Spleen (tissue), 11 donors: ENCODE results near the gene HAL. TPM values are rescaled to one million over a fixed set of nuclear protein-coding genes. Genes with fewer than 3 reads are reported as not detected.

Experiments
- DNase-seq: peaks from one replicate; pipeline ENCODE4 v3.0.0-alpha.2; 2020
- H3K27ac ChIP-seq, 8 donors: fragments of 200-600 bp; sonication (generic) in 7 of 8; 1 replicate in 4 of 8; 2 replicates in 4 of 8; pipeline versions ENCODE4 v1.5.0 to v1.8.0; 2016 to 2021; ENCODE audit warnings: inconsistent platforms in 4 of 8, mild to moderate bottlenecking in 4 of 8, moderate library complexity in 1 of 8
- H3K27me3 ChIP-seq, 7 donors: fragments of 200-600 bp; sonication (generic) in 6 of 7; replicated peaks in 1 of 7; 1 replicate in 4 of 7; 2 replicates in 3 of 7; pipeline versions ENCODE4 v1.5.0 to v1.8.0; 2016 to 2021; ENCODE audit warnings: inconsistent platforms in 3 of 7, mild to moderate bottlenecking in 1 of 7
- H3K36me3 ChIP-seq, 6 donors: fragments of 200-600 bp; sonication (generic) in 5 of 6; 1 replicate in 4 of 6; 2 replicates in 2 of 6; pipeline versions ENCODE4 v1.5.0 to v1.8.0; 2016 to 2021; ENCODE audit warnings: inconsistent platforms in 2 of 6
- H3K4me1 ChIP-seq, 6 donors: fragments of 200-600 bp; sonication (generic) in 5 of 6; 1 replicate in 3 of 6; 2 replicates in 3 of 6; pipeline versions ENCODE4 v1.5.0 to v1.8.0; 2016 to 2021; ENCODE audit warnings: inconsistent platforms in 3 of 6
- H3K4me3 ChIP-seq, 8 donors: fragments of 200-600 bp; sonication (generic) in 7 of 8; 1 replicate in 4 of 8; 2 replicates in 4 of 8; pipeline versions ENCODE4 v1.5.0 to v1.8.0; 2016 to 2021; ENCODE audit warnings: inconsistent platforms in 4 of 8, mild to moderate bottlenecking in 4 of 8, moderate library complexity in 2 of 8
- H3K9me3 ChIP-seq, 8 donors: fragments of 200-600 bp; sonication (generic) in 7 of 8; 1 replicate in 4 of 8; 2 replicates in 4 of 8; pipeline versions ENCODE4 v1.5.0 to v1.8.0; 2016 to 2021; ENCODE audit warnings: inconsistent platforms in 4 of 8
- POLR2A ChIP-seq, 3 donors: fragments of 450-650 bp; IDR thresholded peaks; one replicate each; pipeline ENCODE4 v1.5.1; 2017; ENCODE audit warnings: antibody characterized with exemption in 3 of 3, mild to moderate bottlenecking in 1 of 3
- POLR2AphosphoS5 ChIP-seq, 3 donors: sonication (generic); formaldehyde crosslinking; IDR thresholded peaks; one replicate each; pipeline ENCODE4 v1.5.1; 2017; ENCODE audit warnings: antibody characterized with exemption in 3 of 3
- WGBS, 5 donors: extraction: QIAGEN DNeasy Blood & Tissue Kit in 3 of 5; methylation state at CpG; one replicate each; pipeline versions ENCODE4 v1.1.5 to v1.1.7; 2013 to 2018; 5-methylcytosine and 5-hydroxymethylcytosine counted together
- intact Hi-C: fragments of 100-400 bp; cut with DNase I; formaldehyde crosslinking; loops from one replicate; pipeline ENCODE4 v1.15.0; 2023; ENCODE audit warnings: low total_unique reads
- polyA plus RNA-seq, 3 donors: library from polyadenylated mRNA; stranded (reverse); fragments of 200-250 nt; gene quantifications; one replicate each; pipeline ENCODE4 v1.2.1, GENCODE V29; 2013
- total RNA-seq, 7 donors: library from RNA; depleted of rRNA in 3 of 7; stranded (reverse); fragments of >200 nt in 3 of 7; fragmentation: NEBNext Ultra II Directional in 4 of 7; extraction: Animal tissue kit (Norgen Biotek cat#: 25700) in 4 of 7; gene quantifications; one replicate each; pipeline versions ENCODE4 v1.1.0 to v1.2.1, GENCODE V29; 2016 to 2021
- TF ChIP-seq, protein P1 (sequence below), 11 experiments: fragments of 200-600 bp in 7 of 11; fragments of 450-650 bp in 4 of 11; sonication (generic) in 4 of 11; IDR thresholded peaks in 8 of 11; conservative IDR thresholded peaks in 3 of 11; 1 replicate in 7 of 11; 2 replicates in 4 of 11; pipeline versions ENCODE4 v1.4.0 to v1.8.0; 2016 to 2021; ENCODE audit warnings: antibody characterized with exemption in 11 of 11, inconsistent platforms in 4 of 11, mild to moderate bottlenecking in 1 of 11
- donor health status: healthy with polysubstance abuse.
- donor health status: DM: no; HTN: no; CAD: no; lungs with moderate emphysema.
- donor health status: DM: no; HTN: no; CAD: no.
- donor health status: Bipolar disorder and iron deficiency.
- donor health status: healthy.
- donor health status: DM: no; HTN: no; CAD: no.
- donor health status: DM: yes; HTN: yes; CAD: no.

The HAL gene
- total and polyA plus RNA-seq, 10 donors: 0.24 to 27.3 (median 9.4) TPM

DNA sequence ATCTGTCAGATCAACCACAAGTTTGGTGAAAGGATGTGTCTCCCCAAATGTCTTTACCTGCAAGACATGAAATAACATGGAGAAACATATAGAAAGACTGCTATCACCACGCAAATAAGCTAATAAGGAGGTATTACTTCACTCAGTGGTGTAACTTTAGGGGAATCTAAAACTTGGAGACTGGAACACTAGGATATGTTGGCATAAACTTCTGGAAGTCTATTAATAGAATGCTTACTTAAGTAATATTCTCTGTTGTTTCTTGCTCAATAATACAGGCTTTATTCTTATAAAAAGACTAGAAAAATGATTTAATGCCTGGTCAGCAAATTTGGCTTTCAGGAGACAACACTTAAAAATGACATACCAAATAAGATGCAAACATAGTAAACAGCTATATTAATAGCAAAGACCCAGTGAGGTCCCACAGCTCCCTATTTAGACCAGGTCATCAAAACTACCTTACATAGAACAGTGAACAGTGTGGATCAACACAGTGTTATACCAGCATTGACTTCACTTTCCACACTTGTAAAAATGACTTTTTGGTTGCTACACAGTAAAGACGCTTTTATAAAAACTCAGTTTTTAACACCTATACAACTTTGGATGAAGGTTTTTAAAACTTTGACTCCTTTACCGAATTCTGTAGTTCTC is 18.9 kb upstream of the HAL start:
- Histone ChIP-seq H3K4me3 (no peak overlapping the region), H3K36me3 (peaks cover 0 to 100% (median 84%) of the 10 kb centered on the region in 6 donors), H3K4me1 (peaks cover 0 to 5% (median 4%) of the 10 kb centered on the region in 6 donors), H3K27ac (no peak overlapping the region), H3K27me3 (no peaks in the 10 kb centered on the region), H3K9me3 (no peaks in the 10 kb centered on the region)
- no peak for DNase-seq
- TF ChIP-seq POLR2AphosphoS5 (IDR thresholded peaks at IDR 0.05): no peak
- no peak for TF ChIP-seq POLR2A (IDR thresholded peaks at IDR 0.05)
- TF ChIP-seq, protein P1, sequence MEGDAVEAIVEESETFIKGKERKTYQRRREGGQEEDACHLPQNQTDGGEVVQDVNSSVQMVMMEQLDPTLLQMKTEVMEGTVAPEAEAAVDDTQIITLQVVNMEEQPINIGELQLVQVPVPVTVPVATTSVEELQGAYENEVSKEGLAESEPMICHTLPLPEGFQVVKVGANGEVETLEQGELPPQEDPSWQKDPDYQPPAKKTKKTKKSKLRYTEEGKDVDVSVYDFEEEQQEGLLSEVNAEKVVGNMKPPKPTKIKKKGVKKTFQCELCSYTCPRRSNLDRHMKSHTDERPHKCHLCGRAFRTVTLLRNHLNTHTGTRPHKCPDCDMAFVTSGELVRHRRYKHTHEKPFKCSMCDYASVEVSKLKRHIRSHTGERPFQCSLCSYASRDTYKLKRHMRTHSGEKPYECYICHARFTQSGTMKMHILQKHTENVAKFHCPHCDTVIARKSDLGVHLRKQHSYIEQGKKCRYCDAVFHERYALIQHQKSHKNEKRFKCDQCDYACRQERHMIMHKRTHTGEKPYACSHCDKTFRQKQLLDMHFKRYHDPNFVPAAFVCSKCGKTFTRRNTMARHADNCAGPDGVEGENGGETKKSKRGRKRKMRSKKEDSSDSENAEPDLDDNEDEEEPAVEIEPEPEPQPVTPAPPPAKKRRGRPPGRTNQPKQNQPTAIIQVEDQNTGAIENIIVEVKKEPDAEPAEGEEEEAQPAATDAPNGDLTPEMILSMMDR (IDR thresholded peaks at IDR 0.05 in 8 of 11, conservative IDR thresholded peaks at IDR 0.05 in 3 of 11): no peak
- WGBS, 5 donors: 90 to 96% (median 94%) methylated on average over 3 of the region's 3 CpGs
- intact Hi-C loops: no loop called here

DNA sequence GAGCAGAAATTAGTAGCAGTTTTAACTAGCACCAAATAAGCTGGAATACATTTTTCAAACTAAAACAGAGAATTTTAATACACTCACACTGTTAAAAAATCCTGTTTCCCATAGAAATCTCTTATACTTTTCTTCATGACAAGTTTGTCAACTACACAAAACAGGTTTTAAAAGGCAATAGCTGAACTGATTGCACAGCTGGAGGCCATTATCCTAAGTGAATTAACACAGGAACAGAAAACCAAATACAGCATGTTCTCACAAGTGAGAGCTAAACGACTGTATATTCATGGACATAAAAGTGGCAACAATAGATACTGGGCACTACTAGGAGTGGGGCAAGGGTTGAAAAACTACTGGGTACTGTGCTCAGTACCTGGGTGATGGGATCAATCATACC is 11.6 kb upstream of the HAL start:
- intact Hi-C loops: no loop called here
- no peak for DNase-seq
- Histone ChIP-seq H3K27me3 (no peaks in the 10 kb centered on the region), H3K36me3 (peaks cover 0 to 100% (median 90%) of the 10 kb centered on the region in 6 donors), H3K4me1 (no peaks in the 10 kb centered on the region), H3K4me3 (no peak overlapping the region), H3K27ac (no peak overlapping the region), H3K9me3 (no peaks in the 10 kb centered on the region)
- 71 to 83% (median 78%) methylated on average over 1 of the region's 1 CpG for WGBS, 5 donors
- no peak for TF ChIP-seq POLR2AphosphoS5 (IDR thresholded peaks at IDR 0.05)
- TF ChIP-seq POLR2A (IDR thresholded peaks at IDR 0.05): no peak
- TF ChIP-seq, protein P1 (IDR thresholded peaks at IDR 0.05 in 8 of 11, conservative IDR thresholded peaks at IDR 0.05 in 3 of 11): no peak

DNA sequence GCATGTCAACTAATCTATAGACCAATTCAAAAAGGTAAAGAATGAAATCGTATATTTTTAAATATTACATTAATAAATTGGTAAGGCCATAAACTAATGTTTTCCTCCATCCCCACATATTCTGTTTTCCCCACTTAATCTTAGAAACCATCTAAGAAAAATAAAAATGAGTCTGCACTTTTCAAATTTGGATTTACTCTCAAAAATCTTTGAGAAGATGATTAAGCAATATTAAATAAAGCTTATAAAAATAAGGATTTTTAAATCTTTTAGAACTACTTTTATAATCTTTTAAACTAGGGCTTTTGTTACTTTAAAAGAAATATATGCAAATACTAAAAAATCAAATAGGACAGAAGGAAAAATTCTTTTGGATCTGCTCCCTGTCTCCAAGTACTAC is 10.6 kb upstream of the HAL start:
- no peaks in the 10 kb centered on the region for H3K4me1 ChIP-seq
- peaks cover 0 to 100% (median 90%) of the 10 kb centered on the region in 6 donors for H3K36me3 ChIP-seq
- H3K27ac ChIP-seq: no peak overlapping the region
- no peaks in the 10 kb centered on the region for H3K27me3 ChIP-seq
- WGBS, 5 donors: 91 to 97% (median 95%) methylated on average over 1 of the region's 1 CpG
- TF ChIP-seq POLR2AphosphoS5 (IDR thresholded peaks at IDR 0.05) (no peak), POLR2A (IDR thresholded peaks at IDR 0.05) (no peak)
- TF ChIP-seq, protein P1 (IDR thresholded peaks at IDR 0.05 in 8 of 11, conservative IDR thresholded peaks at IDR 0.05 in 3 of 11): no peak
- intact Hi-C loops: no loop called here
- no peak for DNase-seq
- H3K9me3 ChIP-seq: no peaks in the 10 kb centered on the region
- H3K4me3 ChIP-seq: no peak overlapping the region

DNA sequence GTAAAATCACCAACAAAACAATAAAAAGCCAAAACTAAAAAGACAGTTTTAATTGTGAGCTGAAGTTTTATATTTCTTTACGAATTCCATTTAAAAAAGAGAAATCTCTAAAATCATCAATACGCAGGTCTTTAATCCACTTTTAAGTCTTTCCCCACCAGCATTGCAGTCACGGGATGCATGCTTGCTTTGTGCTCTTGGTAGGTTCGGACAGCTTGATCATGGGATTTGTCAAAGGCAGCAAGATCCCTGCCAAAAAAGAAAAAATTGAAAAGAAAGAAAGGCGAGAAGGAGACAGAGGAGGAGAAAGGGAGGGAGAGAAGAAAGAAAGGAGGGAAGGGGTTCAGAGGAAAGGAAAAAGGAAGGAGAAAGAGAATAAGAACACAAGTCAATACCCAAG is 4.7 kb upstream of the HAL start:
- TF ChIP-seq POLR2A (IDR thresholded peaks at IDR 0.05): no peak
- H3K27me3 ChIP-seq: no peaks in the 10 kb centered on the region
- intact Hi-C loops: loop anchor here (5.0 kb wide), 1 partner anchor 79 kb away; no protein-coding TSS in a partner anchor
- no peak for DNase-seq
- H3K4me3 ChIP-seq: no peak overlapping the region
- H3K27ac ChIP-seq: no peak overlapping the region
- H3K4me1 ChIP-seq: peaks cover 0 to 20% (median 6%) of the 10 kb centered on the region in 6 donors
- H3K9me3 ChIP-seq: no peaks in the 10 kb centered on the region
- H3K36me3 ChIP-seq: peaks cover 0 to 72% (median 50%) of the 10 kb centered on the region in 6 donors
- WGBS, 5 donors: 93 to 98% (median 95%) methylated on average over 5 of the region's 5 CpGs
